HL-60 (cell line): ENCODE data around the gene RPUSD1.

Experiments
- CTCF ChIP-seq: IDR thresholded peaks from one replicate; pipeline ENCODE4 v1.5.1; 2011; ENCODE audit warnings: low read length, control low read depth, inconsistent platforms; ENCODE audit not compliant: insufficient read depth
- GABPA ChIP-seq: IDR thresholded peaks from 2 replicates; pipeline ENCODE4 v1.6.1; 2012; ENCODE audit warnings: low read depth
- POLR2AphosphoS5 ChIP-seq: IDR thresholded peaks from 2 replicates; pipeline ENCODE4 v1.6.1; 2012; ENCODE audit warnings: low read depth
- REST ChIP-seq: IDR thresholded peaks from 2 replicates; pipeline ENCODE4 v1.6.1; 2012; ENCODE audit warnings: low read depth; ENCODE audit not compliant: insufficient replicate concordance

DNA sequence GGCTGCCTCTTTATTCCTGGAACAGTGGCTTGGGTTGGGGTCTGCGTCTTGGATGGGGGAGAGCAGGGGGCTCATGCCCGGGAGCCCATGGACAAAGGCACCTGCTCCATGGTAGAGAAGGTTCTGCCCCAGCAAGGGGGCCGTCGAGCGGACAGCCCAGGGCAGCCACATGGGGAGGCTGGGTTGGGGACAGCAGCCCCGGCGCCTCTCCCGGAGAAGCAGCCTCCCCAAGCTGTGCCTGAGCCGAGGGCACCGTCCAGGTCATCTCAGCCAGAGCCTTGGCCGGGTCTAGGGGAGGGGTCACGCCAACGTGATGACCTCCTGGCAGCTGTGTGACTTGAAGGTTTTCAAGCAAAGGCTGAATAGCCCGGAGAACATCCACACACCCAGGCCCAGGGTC lies 45.2 kb upstream of the RPUSD1 start:
- no peak for TF ChIP-seq CTCF
- TF ChIP-seq POLR2AphosphoS5 = no peak
- TF ChIP-seq GABPA = no peak
- TF ChIP-seq REST = no peak
